Liver (tissue), 9 donors: ENCODE measurements around the gene ZMYND11. TPM values are rescaled to one million over a fixed set of nuclear protein-coding genes. Genes with fewer than 3 reads are reported as not detected.

Experiments
- DNase-seq: peaks from one replicate; pipeline ENCODE4 v3.0.0-alpha.2; 2017; ENCODE audit warnings: low spot score
- H3K27ac ChIP-seq, 2 donors: one replicate each; pipeline ENCODE4 v1.7.0; 2013; ENCODE audit warnings: inconsistent platforms in 2 of 2, low read length in 2 of 2, control low read depth in 1 of 2, low read depth in 1 of 2, mild to moderate bottlenecking in 1 of 2
- H3K27me3 ChIP-seq, 4 donors: one replicate each; pipeline versions ENCODE4 v1.6.1 to v1.7.0; 2013; ENCODE audit warnings: low read length in 3 of 4, inconsistent platforms in 1 of 4, mild to moderate bottlenecking in 1 of 4, moderate library complexity in 1 of 4; ENCODE audit not compliant: control insufficient read depth in 4 of 4, insufficient read depth in 4 of 4
- H3K36me3 ChIP-seq, 4 donors: one replicate each; pipeline versions ENCODE4 v1.6.1 to v1.7.0; 2013; ENCODE audit warnings: low read length in 3 of 4, mild to moderate bottlenecking in 3 of 4, low read depth in 1 of 4, moderate library complexity in 1 of 4; ENCODE audit not compliant: control insufficient read depth in 4 of 4, insufficient read depth in 3 of 4
- H3K4me1 ChIP-seq, 4 donors: one replicate each; pipeline versions ENCODE4 v1.6.1 to v1.7.0; 2013; ENCODE audit warnings: low read length in 3 of 4, mild to moderate bottlenecking in 3 of 4, moderate library complexity in 1 of 4; ENCODE audit not compliant: control insufficient read depth in 4 of 4, insufficient read depth in 4 of 4
- H3K4me3 ChIP-seq, 3 donors: one replicate each; pipeline versions ENCODE4 v1.6.1 to v1.7.0; 2013; ENCODE audit warnings: low read length in 3 of 3, control low read depth in 1 of 3, low read depth in 1 of 3, mild to moderate bottlenecking in 1 of 3
- H3K9ac ChIP-seq, 2 donors: one replicate each; pipeline ENCODE4 v1.7.0; 2013; ENCODE audit warnings: low read length in 2 of 2, mild to moderate bottlenecking in 2 of 2, moderate library complexity in 2 of 2, control low read depth in 1 of 2, low read depth in 1 of 2
- H3K9me3 ChIP-seq, 4 donors: one replicate each; pipeline versions ENCODE4 v1.6.1 to v1.7.0; 2013; ENCODE audit warnings: low read length in 3 of 4; ENCODE audit not compliant: control insufficient read depth in 4 of 4
- EGR1 ChIP-seq, 2 donors: IDR thresholded peaks; 2 replicates each; pipeline ENCODE4 v1.6.1; 2016 to 2018; ENCODE audit warnings: antibody characterized with exemption in 2 of 2, low read depth in 2 of 2
- FOXA1 ChIP-seq: IDR thresholded peaks from 2 replicates; pipeline ENCODE4 v1.6.1; 2016; ENCODE audit warnings: antibody characterized with exemption
- GABPA ChIP-seq, 2 donors: IDR thresholded peaks in 1 of 2; conservative IDR thresholded peaks in 1 of 2; 2 replicates each; pipeline ENCODE4 v1.6.1; 2016; ENCODE audit warnings: antibody characterized with exemption in 2 of 2, mild to moderate bottlenecking in 1 of 2, moderate library complexity in 1 of 2
- HNF4A ChIP-seq, 2 donors: conservative IDR thresholded peaks; 2 replicates each; pipeline ENCODE4 v1.6.1; 2016; ENCODE audit warnings: antibody characterized with exemption in 2 of 2, mild to moderate bottlenecking in 2 of 2
- HNF4G ChIP-seq: IDR thresholded peaks from 2 replicates; pipeline ENCODE4 v1.6.1; 2016; ENCODE audit warnings: antibody characterized with exemption
- JUND ChIP-seq, 2 donors: IDR thresholded peaks; 2 replicates each; pipeline ENCODE4 v1.6.1; 2016; ENCODE audit warnings: antibody characterized with exemption in 2 of 2
- RAD21 ChIP-seq, 2 donors: IDR thresholded peaks; 2 replicates each; pipeline ENCODE4 v1.6.1; 2016; ENCODE audit warnings: antibody characterized with exemption in 2 of 2, mild to moderate bottlenecking in 2 of 2
- RXRA ChIP-seq, 2 donors: IDR thresholded peaks; 2 replicates each; pipeline ENCODE4 v1.6.1; 2017 to 2018; ENCODE audit warnings: antibody characterized with exemption in 2 of 2, mild to moderate bottlenecking in 1 of 2
- SP1 ChIP-seq: IDR thresholded peaks from 2 replicates; pipeline ENCODE4 v1.6.1; 2018; ENCODE audit warnings: antibody characterized with exemption, mild to moderate bottlenecking
- WGBS: extraction: QIAGEN DNeasy Blood & Tissue Kit; methylation state at CpG from one replicate; pipeline ENCODE4 v1.1.7; 2013; 5-methylcytosine and 5-hydroxymethylcytosine counted together
- polyA plus RNA-seq, 2 donors: library from polyadenylated mRNA; stranded (reverse) in 1 of 2; unstranded in 1 of 2; fragments of 200-250 nt in 1 of 2; fragments of >200 nt in 1 of 2; fragmentation: Nextera tagmentation in 1 of 2; extraction: Ambion mirVana in 1 of 2; gene quantifications; one replicate each; pipeline versions ENCODE4 v1.2.1 to v1.2.3, GENCODE V29; 2013 to 2015
- total RNA-seq, 2 donors: library from RNA; depleted of rRNA; stranded (reverse); fragments of >200 nt; gene quantifications; one replicate each; pipeline ENCODE4 v1.2.3, GENCODE V29; 2014
- TF ChIP-seq, protein P1 (sequence below): IDR thresholded peaks from 2 replicates; pipeline ENCODE4 v1.6.1; 2016; ENCODE audit warnings: antibody characterized with exemption, mild to moderate bottlenecking
- TF ChIP-seq, protein P2 (sequence below): IDR thresholded peaks from 2 replicates; pipeline ENCODE4 v1.6.1; 2016; ENCODE audit warnings: antibody characterized with exemption
- TF ChIP-seq, protein P3 (sequence below): IDR thresholded peaks from 2 replicates; pipeline ENCODE4 v1.6.1; 2016; ENCODE audit warnings: antibody characterized with exemption
- TF ChIP-seq, protein P4 (sequence below): fragments of 150-350 bp; IDR thresholded peaks from 2 replicates; pipeline ENCODE4 v1.5.1; 2017; ENCODE audit warnings: improper control_type of control experiment, low read depth, low read length; ENCODE audit not compliant: missing input control
- TF ChIP-seq, protein P5 (sequence below): IDR thresholded peaks from 2 replicates; pipeline ENCODE4 v1.6.1; 2016; ENCODE audit warnings: antibody characterized with exemption
- donor health status: healthy.
- donor health status: healthy.
- donor health status: healthy.
- donor health status: healthy.
- donor health status: healthy.

The ZMYND11 gene
- total and polyA plus RNA-seq, 4 donors, result 13.2 to 34.3 (median 16.9) TPM

DNA sequence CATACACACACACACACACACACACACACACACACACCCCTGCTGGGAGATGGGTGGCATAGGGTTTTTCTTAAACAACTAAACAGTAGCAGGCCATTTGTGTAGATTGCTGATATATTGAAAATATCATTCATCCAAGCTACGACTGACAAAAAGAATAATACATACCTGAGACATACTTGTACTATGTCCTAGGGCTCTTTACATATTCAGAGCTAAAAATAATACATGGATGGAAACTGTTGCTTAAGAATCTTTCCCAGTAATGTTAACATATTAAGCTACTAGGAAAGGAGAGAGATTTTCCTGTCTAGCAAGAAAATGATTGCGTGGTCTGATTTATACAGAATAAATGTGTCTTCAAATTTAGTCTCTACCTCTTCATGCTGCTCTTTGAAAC is 46.0 kb upstream of the ZMYND11 start:
- no peak overlapping the region for H3K4me3 ChIP-seq
- no peaks in the 10 kb centered on the region for H3K36me3 ChIP-seq
- 90% methylated on average over 2 of the region's 2 CpGs for WGBS
- no peak for TF ChIP-seq FOXA1
- H3K9ac ChIP-seq, result no peak overlapping the region
- H3K27ac ChIP-seq, result no peak overlapping the region
- H3K27me3 ChIP-seq, result no peaks in the 10 kb centered on the region
- H3K9me3 ChIP-seq, result no peaks in the 10 kb centered on the region
- no peak for DNase-seq
- H3K4me1 ChIP-seq, result no peaks in the 10 kb centered on the region

DNA sequence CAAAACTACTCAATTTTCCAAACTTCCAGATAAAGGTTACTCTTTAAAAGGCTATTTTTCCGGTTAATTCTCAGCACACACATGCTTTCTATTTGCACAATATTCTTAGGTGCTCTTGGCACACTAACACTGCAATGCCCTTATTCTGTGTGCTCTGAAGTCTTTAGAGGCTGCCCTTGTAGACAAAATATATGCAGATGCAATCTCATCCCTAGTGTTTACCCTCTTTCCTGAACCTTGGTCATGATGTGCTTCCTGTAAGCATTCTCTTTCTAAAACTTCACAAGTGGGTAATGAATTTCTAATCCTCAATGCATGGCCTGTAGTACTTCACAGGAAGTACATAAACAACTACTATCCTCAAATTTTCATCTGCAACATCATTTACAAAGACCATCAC is 45.1 kb upstream of the ZMYND11 start:
- Histone ChIP-seq H3K9me3 (peaks cover 0 to 5% (median 1%) of the 10 kb centered on the region in 4 donors), H3K4me1 (no peaks in the 10 kb centered on the region), H3K36me3 (no peaks in the 10 kb centered on the region), H3K27ac (no peak overlapping the region), H3K27me3 (no peaks in the 10 kb centered on the region), H3K4me3 (no peak overlapping the region), H3K9ac (no peak overlapping the region)
- 70% methylated on average over 1 of the region's 1 CpG for WGBS
- DNase-seq, result no peak
- TF ChIP-seq HNF4G, result no peak
- no peak for TF ChIP-seq HNF4A (conservative IDR thresholded peaks at IDR 0.05)
- TF ChIP-seq EGR1 (IDR thresholded peaks at IDR 0.05; ENCODE audit: low read depth in 2 of 2), result no peak
- no peak for TF ChIP-seq SP1
- no peak for TF ChIP-seq FOXA1
- no peak for TF ChIP-seq GABPA (IDR thresholded peaks at IDR 0.05 in 1 of 2, conservative IDR thresholded peaks at IDR 0.05 in 1 of 2)
- TF ChIP-seq, protein P1, sequence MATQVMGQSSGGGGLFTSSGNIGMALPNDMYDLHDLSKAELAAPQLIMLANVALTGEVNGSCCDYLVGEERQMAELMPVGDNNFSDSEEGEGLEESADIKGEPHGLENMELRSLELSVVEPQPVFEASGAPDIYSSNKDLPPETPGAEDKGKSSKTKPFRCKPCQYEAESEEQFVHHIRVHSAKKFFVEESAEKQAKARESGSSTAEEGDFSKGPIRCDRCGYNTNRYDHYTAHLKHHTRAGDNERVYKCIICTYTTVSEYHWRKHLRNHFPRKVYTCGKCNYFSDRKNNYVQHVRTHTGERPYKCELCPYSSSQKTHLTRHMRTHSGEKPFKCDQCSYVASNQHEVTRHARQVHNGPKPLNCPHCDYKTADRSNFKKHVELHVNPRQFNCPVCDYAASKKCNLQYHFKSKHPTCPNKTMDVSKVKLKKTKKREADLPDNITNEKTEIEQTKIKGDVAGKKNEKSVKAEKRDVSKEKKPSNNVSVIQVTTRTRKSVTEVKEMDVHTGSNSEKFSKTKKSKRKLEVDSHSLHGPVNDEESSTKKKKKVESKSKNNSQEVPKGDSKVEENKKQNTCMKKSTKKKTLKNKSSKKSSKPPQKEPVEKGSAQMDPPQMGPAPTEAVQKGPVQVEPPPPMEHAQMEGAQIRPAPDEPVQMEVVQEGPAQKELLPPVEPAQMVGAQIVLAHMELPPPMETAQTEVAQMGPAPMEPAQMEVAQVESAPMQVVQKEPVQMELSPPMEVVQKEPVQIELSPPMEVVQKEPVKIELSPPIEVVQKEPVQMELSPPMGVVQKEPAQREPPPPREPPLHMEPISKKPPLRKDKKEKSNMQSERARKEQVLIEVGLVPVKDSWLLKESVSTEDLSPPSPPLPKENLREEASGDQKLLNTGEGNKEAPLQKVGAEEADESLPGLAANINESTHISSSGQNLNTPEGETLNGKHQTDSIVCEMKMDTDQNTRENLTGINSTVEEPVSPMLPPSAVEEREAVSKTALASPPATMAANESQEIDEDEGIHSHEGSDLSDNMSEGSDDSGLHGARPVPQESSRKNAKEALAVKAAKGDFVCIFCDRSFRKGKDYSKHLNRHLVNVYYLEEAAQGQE, result no peak
- TF ChIP-seq JUND (IDR thresholded peaks at IDR 0.05), result no peak
- no peak for TF ChIP-seq RXRA (IDR thresholded peaks at IDR 0.05)
- TF ChIP-seq, protein P2, sequence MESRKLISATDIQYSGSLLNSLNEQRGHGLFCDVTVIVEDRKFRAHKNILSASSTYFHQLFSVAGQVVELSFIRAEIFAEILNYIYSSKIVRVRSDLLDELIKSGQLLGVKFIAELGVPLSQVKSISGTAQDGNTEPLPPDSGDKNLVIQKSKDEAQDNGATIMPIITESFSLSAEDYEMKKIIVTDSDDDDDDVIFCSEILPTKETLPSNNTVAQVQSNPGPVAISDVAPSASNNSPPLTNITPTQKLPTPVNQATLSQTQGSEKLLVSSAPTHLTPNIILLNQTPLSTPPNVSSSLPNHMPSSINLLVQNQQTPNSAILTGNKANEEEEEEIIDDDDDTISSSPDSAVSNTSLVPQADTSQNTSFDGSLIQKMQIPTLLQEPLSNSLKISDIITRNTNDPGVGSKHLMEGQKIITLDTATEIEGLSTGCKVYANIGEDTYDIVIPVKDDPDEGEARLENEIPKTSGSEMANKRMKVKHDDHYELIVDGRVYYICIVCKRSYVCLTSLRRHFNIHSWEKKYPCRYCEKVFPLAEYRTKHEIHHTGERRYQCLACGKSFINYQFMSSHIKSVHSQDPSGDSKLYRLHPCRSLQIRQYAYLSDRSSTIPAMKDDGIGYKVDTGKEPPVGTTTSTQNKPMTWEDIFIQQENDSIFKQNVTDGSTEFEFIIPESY, result no peak
- TF ChIP-seq, protein P3, sequence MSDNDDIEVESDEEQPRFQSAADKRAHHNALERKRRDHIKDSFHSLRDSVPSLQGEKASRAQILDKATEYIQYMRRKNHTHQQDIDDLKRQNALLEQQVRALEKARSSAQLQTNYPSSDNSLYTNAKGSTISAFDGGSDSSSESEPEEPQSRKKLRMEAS, result no peak
- TF ChIP-seq, protein P4, sequence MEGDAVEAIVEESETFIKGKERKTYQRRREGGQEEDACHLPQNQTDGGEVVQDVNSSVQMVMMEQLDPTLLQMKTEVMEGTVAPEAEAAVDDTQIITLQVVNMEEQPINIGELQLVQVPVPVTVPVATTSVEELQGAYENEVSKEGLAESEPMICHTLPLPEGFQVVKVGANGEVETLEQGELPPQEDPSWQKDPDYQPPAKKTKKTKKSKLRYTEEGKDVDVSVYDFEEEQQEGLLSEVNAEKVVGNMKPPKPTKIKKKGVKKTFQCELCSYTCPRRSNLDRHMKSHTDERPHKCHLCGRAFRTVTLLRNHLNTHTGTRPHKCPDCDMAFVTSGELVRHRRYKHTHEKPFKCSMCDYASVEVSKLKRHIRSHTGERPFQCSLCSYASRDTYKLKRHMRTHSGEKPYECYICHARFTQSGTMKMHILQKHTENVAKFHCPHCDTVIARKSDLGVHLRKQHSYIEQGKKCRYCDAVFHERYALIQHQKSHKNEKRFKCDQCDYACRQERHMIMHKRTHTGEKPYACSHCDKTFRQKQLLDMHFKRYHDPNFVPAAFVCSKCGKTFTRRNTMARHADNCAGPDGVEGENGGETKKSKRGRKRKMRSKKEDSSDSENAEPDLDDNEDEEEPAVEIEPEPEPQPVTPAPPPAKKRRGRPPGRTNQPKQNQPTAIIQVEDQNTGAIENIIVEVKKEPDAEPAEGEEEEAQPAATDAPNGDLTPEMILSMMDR, result no peak
- TF ChIP-seq, protein P5, sequence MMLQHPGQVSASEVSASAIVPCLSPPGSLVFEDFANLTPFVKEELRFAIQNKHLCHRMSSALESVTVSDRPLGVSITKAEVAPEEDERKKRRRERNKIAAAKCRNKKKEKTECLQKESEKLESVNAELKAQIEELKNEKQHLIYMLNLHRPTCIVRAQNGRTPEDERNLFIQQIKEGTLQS, result no peak
- no peak for TF ChIP-seq RAD21 (IDR thresholded peaks at IDR 0.05)
